HEK293T (cell line): ENCODE results near the gene IGF1R.

Experiments
- HDGF ChIP-seq: fragments of 450-650 bp; IDR thresholded peaks from 2 replicates; pipeline ENCODE4 v1.6.1; 2017; ENCODE audit warnings: antibody characterized with exemption, borderline replicate concordance
- TF ChIP-seq, protein P1 (sequence below): fragments of 450-650 bp; IDR thresholded peaks from 2 replicates; pipeline ENCODE4 v1.6.1; 2016

DNA sequence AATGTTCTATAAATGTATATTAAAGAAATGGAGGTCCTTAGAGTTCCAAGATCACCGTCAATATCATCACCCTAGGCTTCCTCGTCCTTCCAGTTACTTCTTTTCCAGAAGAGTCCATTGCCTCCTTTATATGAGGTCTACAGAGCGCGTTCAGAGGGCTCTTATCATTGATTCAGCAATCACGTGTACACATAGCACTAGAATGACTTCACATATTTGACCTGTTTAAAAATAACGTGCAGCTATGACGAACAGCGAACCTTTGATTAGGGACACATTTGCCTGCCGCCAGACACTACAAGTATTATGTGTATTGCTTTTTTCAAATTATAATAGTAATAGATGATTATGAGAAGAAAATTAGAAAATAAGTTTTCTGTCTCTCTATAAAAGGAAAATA is 26.0 kb downstream of the IGF1R start:
- no peak for TF ChIP-seq HDGF
- TF ChIP-seq, protein P1, sequence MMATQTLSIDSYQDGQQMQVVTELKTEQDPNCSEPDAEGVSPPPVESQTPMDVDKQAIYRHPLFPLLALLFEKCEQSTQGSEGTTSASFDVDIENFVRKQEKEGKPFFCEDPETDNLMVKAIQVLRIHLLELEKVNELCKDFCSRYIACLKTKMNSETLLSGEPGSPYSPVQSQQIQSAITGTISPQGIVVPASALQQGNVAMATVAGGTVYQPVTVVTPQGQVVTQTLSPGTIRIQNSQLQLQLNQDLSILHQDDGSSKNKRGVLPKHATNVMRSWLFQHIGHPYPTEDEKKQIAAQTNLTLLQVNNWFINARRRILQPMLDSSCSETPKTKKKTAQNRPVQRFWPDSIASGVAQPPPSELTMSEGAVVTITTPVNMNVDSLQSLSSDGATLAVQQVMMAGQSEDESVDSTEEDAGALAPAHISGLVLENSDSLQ, result no peak
